H4 (cell line): ENCODE measurements around the gene ALG1L2. TPM values are rescaled to one million over a fixed set of nuclear protein-coding genes. Genes with fewer than 3 reads are reported as not detected.
"Not testable (repeated sequence)": the region's sequence is repeated elsewhere in the genome, so short reads cannot be mapped to it uniquely, and the experiment has no call there.

Source experiments
- DNase-seq: peaks from one replicate; pipeline ENCODE4 v3.0.0-alpha.2; 2015; ENCODE audit warnings: low spot score
- total RNA-seq: library from RNA; depleted of rRNA; stranded (reverse); fragments of >200 nt; shearing (Covaris generic); gene quantifications from 2 replicates; pipeline ENCODE4 v1.2.3, GENCODE V29; 2014

The ALG1L2 gene
- total RNA-seq, 1 experiment from 2014 or later, result not detected

GRCh38 chr3:130093741-130094391 lies 12.2 kb downstream of the ALG1L2 start:
- DNase-seq, result no peak

- not testable (repeated sequence) for DNase-seq
Observed at GRCh38 chr3:130094491-130094941, 12.9 kb downstream of the ALG1L2 start.

GRCh38 chr3:130095858-130096257 lies 14.2 kb downstream of the ALG1L2 start:
- DNase-seq, result peak; percentile 84

- not testable (repeated sequence) for DNase-seq
Observed at GRCh38 chr3:130097096-130097495, 15.5 kb downstream of the ALG1L2 start.

- not testable (repeated sequence) for DNase-seq
Observed at GRCh38 chr3:130097690-130098638, 16.3 kb downstream of the ALG1L2 start.

- DNase-seq, result not testable (repeated sequence)
Observed at GRCh38 chr3:130098639-130099385, 17.2 kb downstream of the ALG1L2 start.

GRCh38 chr3:130102545-130102944 lies 20.9 kb downstream of the ALG1L2 start:
- not testable (repeated sequence) for DNase-seq

GRCh38 chr3:130104191-130104590 lies 22.6 kb downstream of the ALG1L2 start:
- DNase-seq, result not testable (repeated sequence)

- DNase-seq, result not testable (repeated sequence)
Observed at GRCh38 chr3:130107333-130107995, 25.8 kb downstream of the ALG1L2 start.

- not testable (repeated sequence) for DNase-seq
Observed at GRCh38 chr3:130108836-130109585, 27.4 kb downstream of the ALG1L2 start.

GRCh38 chr3:130110386-130111169 lies 28.9 kb downstream of the ALG1L2 start:
- peak; percentile 38 for DNase-seq

- DNase-seq, result peak; percentile 97
Observed at GRCh38 chr3:130111185-130111864, 29.7 kb downstream of the ALG1L2 start.

GRCh38 chr3:130111865-130112747 lies 30.5 kb downstream of the ALG1L2 start:
- DNase-seq, result peak; percentile 88

- not testable (repeated sequence) for DNase-seq
Observed at GRCh38 chr3:130112748-130113073, 31.1 kb downstream of the ALG1L2 start.

GRCh38 chr3:130115400-130115799 lies 33.8 kb downstream of the ALG1L2 start:
- DNase-seq, result not testable (repeated sequence)

GRCh38 chr3:130117933-130118332 lies 36.3 kb downstream of the ALG1L2 start:
- no peak for DNase-seq

- not testable (repeated sequence) for DNase-seq
Observed at GRCh38 chr3:130119824-130120223, 38.2 kb downstream of the ALG1L2 start.

GRCh38 chr3:130120291-130120690 lies 38.7 kb downstream of the ALG1L2 start:
- DNase-seq, result not testable (repeated sequence)
